Uterus (tissue), 2 donors: ENCODE results near the gene TRH.
"Not testable (repeated sequence)": the region's sequence is repeated elsewhere in the genome, so short reads cannot be mapped to it uniquely, and the experiment has no call there.

ENCODE experiments used
- CTCF ChIP-seq, 4 experiments: fragments of 200-600 bp in 2 of 4; fragments of 450-650 bp in 2 of 4; sonication (generic) in 2 of 4; IDR thresholded peaks; one replicate each; pipeline ENCODE4 v1.5.1; 2016 to 2019; ENCODE audit warnings: antibody characterized with exemption in 4 of 4, mild to moderate bottlenecking in 2 of 4, moderate library complexity in 1 of 4
- POLR2A ChIP-seq, 2 donors: fragments of 450-650 bp; IDR thresholded peaks; one replicate each; pipeline ENCODE4 v1.6.1; 2016; ENCODE audit warnings: antibody characterized with exemption in 2 of 2, mild to moderate bottlenecking in 1 of 2, moderate library complexity in 1 of 2

GRCh38 chr3:129999176-129999575 lies 24.7 kb downstream of the TRH start:
- not testable (repeated sequence) for TF ChIP-seq CTCF, POLR2A (IDR thresholded peaks at IDR 0.05)
